GM19351 (cell line): Measurements from ENCODE around the gene ZNF821.
"Not testable (repeated sequence)": the region's sequence is repeated elsewhere in the genome, so short reads cannot be mapped to it uniquely, and the experiment has no call there.

Experiments
- ATAC-seq: cut with Tn5 transposase; IDR thresholded peaks from one replicate; pipeline ENCODE4 v1.9.1; 2021; ENCODE audit warnings: mild to moderate bottlenecking, moderate library complexity; ENCODE audit not compliant: unreplicated experiment

ZNF821 gene

GRCh38 chr16:71817155-71817500 lies 66.9 kb downstream of the ZNF821 start:
- ATAC-seq: peak; percentile 6

- ATAC-seq: no peak
These were observed 72.7 kb downstream of the ZNF821 start for GRCh38 chr16:71811261-71811803.

GRCh38 chr16:71810155-71810530 lies 73.8 kb downstream of the ZNF821 start:
- not testable (repeated sequence) for ATAC-seq
